ENCODE results near the gene ST7.
"Not testable (repeated sequence)": the region's sequence is repeated elsewhere in the genome, so short reads cannot be mapped to it uniquely, and the experiment has no call there.

The ST7 gene

GRCh38 chr7:117097860-117098259, 144.6 kb downstream of the ST7 start:
- no peak for DNase-seq (ENCODE audit: low read depth)

- no peak for DNase-seq (ENCODE audit: low read depth)
Measured at GRCh38 chr7:117098457-117098856, 145.2 kb downstream of the ST7 start.

- DNase-seq (ENCODE audit: low read depth), result no peak
Measured at GRCh38 chr7:117101026-117101425, 147.7 kb downstream of the ST7 start.

- DNase-seq (ENCODE audit: low read depth), result peak; percentile 38
Measured at GRCh38 chr7:117110480-117111315, 157.4 kb downstream of the ST7 start.

GRCh38 chr7:117111535-117111934, 158.2 kb downstream of the ST7 start:
- DNase-seq (ENCODE audit: low read depth), result no peak

GRCh38 chr7:117112640-117113039, 159.3 kb downstream of the ST7 start:
- DNase-seq (ENCODE audit: low read depth), result no peak

- DNase-seq (ENCODE audit: low read depth), result no peak
Measured at GRCh38 chr7:117113871-117114270, 160.6 kb downstream of the ST7 start.

GRCh38 chr7:117114272-117114671, 161.0 kb downstream of the ST7 start:
- DNase-seq (ENCODE audit: low read depth), result no peak

- no peak for DNase-seq (ENCODE audit: low read depth)
Measured at GRCh38 chr7:117116211-117116610, 162.9 kb downstream of the ST7 start.

GRCh38 chr7:117117172-117117571, 163.9 kb downstream of the ST7 start:
- no peak for DNase-seq (ENCODE audit: low read depth)

- DNase-seq (ENCODE audit: low read depth), result no peak
Measured at GRCh38 chr7:117118579-117119180, 165.4 kb downstream of the ST7 start.

GRCh38 chr7:117119192-117119924, 166.1 kb downstream of the ST7 start:
- peak; percentile 63 for DNase-seq (ENCODE audit: low read depth)

GRCh38 chr7:117120321-117120720, 167.0 kb downstream of the ST7 start:
- not testable (repeated sequence) for DNase-seq (ENCODE audit: low read depth)

- DNase-seq (ENCODE audit: low read depth), result not testable (repeated sequence)
Measured at GRCh38 chr7:117122036-117122435, 168.7 kb downstream of the ST7 start.

GRCh38 chr7:117122536-117122935, 169.2 kb downstream of the ST7 start:
- DNase-seq (ENCODE audit: low read depth), result no peak

- DNase-seq (ENCODE audit: low read depth), result no peak
Measured at GRCh38 chr7:117123311-117123926, 170.1 kb downstream of the ST7 start.

GRCh38 chr7:117124591-117125220, 171.4 kb downstream of the ST7 start:
- peak; percentile 55 for DNase-seq (ENCODE audit: low read depth)

GRCh38 chr7:117126676-117127075, 173.4 kb downstream of the ST7 start:
- no peak for DNase-seq (ENCODE audit: low read depth)

- DNase-seq (ENCODE audit: low read depth), result peak; percentile 23
Measured at GRCh38 chr7:117127585-117128168, 174.4 kb downstream of the ST7 start.

GRCh38 chr7:117129521-117129955, 176.2 kb downstream of the ST7 start:
- DNase-seq (ENCODE audit: low read depth), result no peak

- no peak for DNase-seq (ENCODE audit: low read depth)
Measured at GRCh38 chr7:117130262-117130661, 177.0 kb downstream of the ST7 start.

Data from activated T-cell treated with anti-CD3 and anti-CD28 coated beads for 24 hours (primary cell).